ENCODE measurements around the gene ZNF337.
A peak's percentile ranks its signal among the peaks of the same experiment; 100 is the strongest.
"Not testable (repeated sequence)": the region's sequence is repeated elsewhere in the genome, so short reads cannot be mapped to it uniquely, and the experiment has no call there.

Gene ZNF337

GRCh38 chr20:25696371-25697131 lies at the start of gene ZNF337:
Gene ZNF337, minus strand, starts transcription at chr20:25696853. Its CDS starts 10,436 bp downstream, at chr20:25686417.
- peak; percentile 92 to 93 for DNase-seq

- no peak for DNase-seq
Observed at GRCh38 chr20:25745738-25746137, 49.1 kb upstream of the ZNF337 start.

- DNase-seq = no peak
Observed at GRCh38 chr20:25745100-25745499, 48.4 kb upstream of the ZNF337 start.

- DNase-seq = no peak
Observed at GRCh38 chr20:25744261-25744660, 47.6 kb upstream of the ZNF337 start.

GRCh38 chr20:25741088-25741487 lies 44.4 kb upstream of the ZNF337 start:
- DNase-seq = no peak

- DNase-seq = peak in 1 of 2 donors; percentile 52
Observed at GRCh38 chr20:25739615-25740320, 43.1 kb upstream of the ZNF337 start.

GRCh38 chr20:25738198-25738597 lies 41.5 kb upstream of the ZNF337 start:
- DNase-seq = no peak

GRCh38 chr20:25733903-25734302 lies 37.2 kb upstream of the ZNF337 start:
- no peak for DNase-seq

GRCh38 chr20:25730862-25731261 lies 34.2 kb upstream of the ZNF337 start:
- DNase-seq = no peak

GRCh38 chr20:25726357-25726756 lies 29.7 kb upstream of the ZNF337 start:
- no peak for DNase-seq

- DNase-seq = no peak
Observed at GRCh38 chr20:25725639-25726038, 29.0 kb upstream of the ZNF337 start.

- DNase-seq = no peak
Observed at GRCh38 chr20:25723975-25724374, 27.3 kb upstream of the ZNF337 start.

- no peak for DNase-seq
Observed at GRCh38 chr20:25720285-25720684, 23.6 kb upstream of the ZNF337 start.

GRCh38 chr20:25718896-25719809 lies 22.5 kb upstream of the ZNF337 start:
- peak; percentile 56 to 59 for DNase-seq

GRCh38 chr20:25707695-25708094 lies 11.0 kb upstream of the ZNF337 start:
- no peak for DNase-seq

- DNase-seq = peak; percentile 44 to 61
Observed at GRCh38 chr20:25706793-25707192, 10.1 kb upstream of the ZNF337 start.

GRCh38 chr20:25705830-25706351 lies 9.2 kb upstream of the ZNF337 start:
- DNase-seq = no peak

GRCh38 chr20:25704303-25704702 lies 7.7 kb upstream of the ZNF337 start:
- DNase-seq = not testable (repeated sequence)

- not testable (repeated sequence) for DNase-seq
Observed at GRCh38 chr20:25700835-25701234, 4.2 kb upstream of the ZNF337 start.

- no peak for DNase-seq
Observed at GRCh38 chr20:25699914-25700313, 3.3 kb upstream of the ZNF337 start.

GRCh38 chr20:25697132-25697446 lies 436 bp upstream of the ZNF337 start:
- no peak for DNase-seq

- peak in 1 of 2 donors; percentile 10 for DNase-seq
Observed at GRCh38 chr20:25695532-25696370, 902 bp downstream of the ZNF337 start.

Data from CD4-positive, alpha-beta T cell treated with Interleukin-1 beta for 1 hour (primary cell).